Measurements from ENCODE around the gene PHF1. TPM values are rescaled to one million over a fixed set of nuclear protein-coding genes. Genes with fewer than 3 reads are reported as not detected.

The PHF1 gene
- total and polyA plus RNA-seq, 2 of the 13 experiments (the other 11 are each of a cell fraction or from before 2014, with no cell fraction given): 25.4 to 61.9 TPM

DNA sequence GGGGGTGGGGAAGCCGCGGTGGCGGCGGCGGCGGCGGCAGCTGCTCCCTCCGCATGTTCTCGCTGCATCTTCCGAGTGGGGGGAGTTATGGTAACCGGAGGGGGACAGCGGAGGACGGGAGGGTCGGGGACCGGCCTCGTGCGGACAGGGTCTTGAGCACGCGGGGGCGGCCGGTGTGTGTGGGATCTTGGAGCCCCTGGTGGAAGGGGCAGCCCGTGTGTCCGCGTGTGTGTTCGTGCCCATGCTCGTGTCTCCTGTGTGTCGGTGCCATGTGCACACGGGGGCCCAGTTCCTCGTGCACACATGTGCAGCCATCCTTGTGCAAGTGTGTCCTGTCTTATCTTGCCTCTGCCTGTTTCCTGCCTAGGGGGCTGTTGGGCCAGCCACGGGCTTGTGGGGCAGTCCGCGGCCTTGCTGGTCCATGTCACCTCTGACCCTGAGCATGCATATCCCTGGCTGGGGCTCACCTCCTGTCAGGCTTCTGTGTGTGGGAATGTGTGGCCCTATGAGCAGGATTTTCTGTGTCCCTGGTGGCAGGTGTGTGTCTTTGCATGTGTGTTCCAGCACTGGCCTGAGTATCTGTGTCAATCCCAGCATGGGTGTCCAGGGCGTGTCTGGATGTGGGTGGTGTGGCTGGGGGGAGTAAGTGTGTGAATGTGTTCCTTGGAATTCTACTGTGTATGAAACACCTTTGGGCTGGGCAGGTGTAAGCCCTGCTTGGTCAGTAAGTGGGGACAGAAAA is 17.6 kb downstream of the PHF1 start:
- intact Hi-C loops (cut with micrococcal nuclease; ENCODE audit: unreplicated experiment): loop anchor here (1.0 kb wide), 1 partner anchor 26 kb away; the partner anchor contains the start of gene ZBTB9
- H3K4me2 ChIP-seq (ENCODE audit: low read depth, low read length): peak overlapping the region; percentile 74
- no peaks in the 10 kb centered on the region for H3K79me2 ChIP-seq (ENCODE audit: insufficient read depth, low read length)
- H2AFZ ChIP-seq (ENCODE audit: low read length): no peak overlapping the region
- peaks cover 58% of the 10 kb centered on the region for H3K4me1 ChIP-seq (ENCODE audit: insufficient read depth, low read length)
- POLR2A ChIA-PET: interaction anchor here (1.2 to 3.5 kb wide), 2 partner anchors 10 to 26 kb away, joined by 5 to 23 read pairs; partner anchors contain the start of genes CUTA, SYNGAP1 and ZBTB9
- no peak overlapping the region for H3K27ac ChIP-seq (ENCODE audit: extremely low read length, insufficient read depth, low read length)
- CTCF ChIA-PET (ENCODE audit: low intra/inter-chr PET ratio, low total read pairs): no interaction called here
- DNase-seq (ENCODE audit: low spot score): peak; percentile 79
- H3K9me3 ChIP-seq (ENCODE audit: low read length): no peaks in the 10 kb centered on the region
- in situ Hi-C loops (cut with HindIII; ENCODE audit: extremely low pct_ligation_motif_present, low pct_unique_long_range_greater_than_20kb): no loop called here
- FAIRE-seq: peak; percentile 88
- no TSS peak for BruUV-seq (replicated peaks)
- H3K36me3 ChIP-seq (replicated peaks in 1 of 2; ENCODE audit: control insufficient read depth in 1 of 2, insufficient read depth in 2 of 2, low read length in 2 of 2): no peaks in the 10 kb centered on the region
- H3K27me3 ChIP-seq (ENCODE audit: control insufficient read depth in 1 of 2, insufficient read depth in 2 of 2, low read length in 2 of 2): peaks cover 0 to 10% of the 10 kb centered on the region in 2 experiments; a peak in 3 of 5 replicates
- no peaks in the 10 kb centered on the region for H4K20me1 ChIP-seq (ENCODE audit: insufficient read depth, low read length)
- WGBS (ENCODE audit: low lambda C conversion rate): 7% methylated on average over 21 of the region's 33 CpGs
- H3K4me3 ChIP-seq (replicated peaks in 1 of 3; ENCODE audit: insufficient read depth in 1 of 3, low read depth in 2 of 3, low read length in 3 of 3): peak overlapping the region in 2 of 3 experiments; percentile 63 to 78; a peak in 4 of 6 replicates
- peak; percentile 67 for ATAC-seq
- 0 out of 2 replicates have a peak overlapping the region, but pooled peaks have one; percentile 13 for H3K9ac ChIP-seq (ENCODE audit: insufficient read depth, low read depth, low read length)
- TF ChIP-seq, protein P1, sequence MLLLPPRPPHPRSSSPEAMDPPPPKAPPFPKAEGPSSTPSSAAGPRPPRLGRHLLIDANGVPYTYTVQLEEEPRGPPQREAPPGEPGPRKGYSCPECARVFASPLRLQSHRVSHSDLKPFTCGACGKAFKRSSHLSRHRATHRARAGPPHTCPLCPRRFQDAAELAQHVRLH (CRISPR knock-in tag; IDR thresholded peaks at IDR 0.05; ENCODE audit: borderline replicate concordance, low read depth): peak; percentile 23; the same call in 1 of the 2 replicates
- TF ChIP-seq ZNF781 (CRISPR knock-in tag; IDR thresholded peaks at IDR 0.05; ENCODE audit: borderline replicate concordance, not compliant biosample characterization) (peak; percentile 14), SOX6 (IDR thresholded peaks at IDR 0.05) (no peak), SOX6 (CRISPR knock-in tag; IDR thresholded peaks at IDR 0.05) (0 out of 2 replicates have a peak, but pooled peaks have one; percentile 31), KMT2B (CRISPR knock-in tag; IDR thresholded peaks at IDR 0.05) (no peak), MLLT10 (CRISPR knock-in tag; IDR thresholded peaks at IDR 0.05) (no peak), ZNF17 (CRISPR knock-in tag; IDR thresholded peaks at IDR 0.05) (no peak), NFKBIZ (CRISPR knock-in tag; IDR thresholded peaks at IDR 0.05) (no peak), DPF2 (CRISPR knock-in tag; IDR thresholded peaks at IDR 0.05; ENCODE audit: borderline replicate concordance, low read depth) (0 out of 2 replicates have a peak, but pooled peaks have one; percentile 34), ZNF792 (CRISPR knock-in tag; IDR thresholded peaks at IDR 0.05) (0 out of 2 replicates have a peak, but pooled peaks have one; percentile 38)
- TF ChIP-seq, protein P2, sequence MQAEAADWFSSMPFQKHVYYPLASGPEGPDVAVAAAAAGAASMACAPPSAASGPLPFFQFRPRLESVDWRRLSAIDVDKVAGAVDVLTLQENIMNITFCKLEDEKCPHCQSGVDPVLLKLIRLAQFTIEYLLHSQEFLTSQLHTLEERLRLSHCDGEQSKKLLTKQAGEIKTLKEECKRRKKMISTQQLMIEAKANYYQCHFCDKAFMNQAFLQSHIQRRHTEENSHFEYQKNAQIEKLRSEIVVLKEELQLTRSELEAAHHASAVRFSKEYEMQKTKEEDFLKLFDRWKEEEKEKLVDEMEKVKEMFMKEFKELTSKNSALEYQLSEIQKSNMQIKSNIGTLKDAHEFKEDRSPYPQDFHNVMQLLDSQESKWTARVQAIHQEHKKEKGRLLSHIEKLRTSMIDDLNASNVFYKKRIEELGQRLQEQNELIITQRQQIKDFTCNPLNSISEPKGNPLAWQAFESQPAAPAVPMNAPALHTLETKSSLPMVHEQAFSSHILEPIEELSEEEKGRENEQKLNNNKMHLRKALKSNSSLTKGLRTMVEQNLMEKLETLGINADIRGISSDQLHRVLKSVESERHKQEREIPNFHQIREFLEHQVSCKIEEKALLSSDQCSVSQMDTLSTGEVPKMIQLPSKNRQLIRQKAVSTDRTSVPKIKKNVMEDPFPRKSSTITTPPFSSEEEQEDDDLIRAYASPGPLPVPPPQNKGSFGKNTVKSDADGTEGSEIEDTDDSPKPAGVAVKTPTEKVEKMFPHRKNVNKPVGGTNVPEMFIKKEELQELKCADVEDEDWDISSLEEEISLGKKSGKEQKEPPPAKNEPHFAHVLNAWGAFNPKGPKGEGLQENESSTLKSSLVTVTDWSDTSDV (CRISPR knock-in tag; IDR thresholded peaks at IDR 0.05): no peak
- TF ChIP-seq, protein P3, sequence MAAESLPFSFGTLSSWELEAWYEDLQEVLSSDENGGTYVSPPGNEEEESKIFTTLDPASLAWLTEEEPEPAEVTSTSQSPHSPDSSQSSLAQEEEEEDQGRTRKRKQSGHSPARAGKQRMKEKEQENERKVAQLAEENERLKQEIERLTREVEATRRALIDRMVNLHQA (CRISPR knock-in tag; IDR thresholded peaks at IDR 0.05): no peak
- TF ChIP-seq, protein P4, sequence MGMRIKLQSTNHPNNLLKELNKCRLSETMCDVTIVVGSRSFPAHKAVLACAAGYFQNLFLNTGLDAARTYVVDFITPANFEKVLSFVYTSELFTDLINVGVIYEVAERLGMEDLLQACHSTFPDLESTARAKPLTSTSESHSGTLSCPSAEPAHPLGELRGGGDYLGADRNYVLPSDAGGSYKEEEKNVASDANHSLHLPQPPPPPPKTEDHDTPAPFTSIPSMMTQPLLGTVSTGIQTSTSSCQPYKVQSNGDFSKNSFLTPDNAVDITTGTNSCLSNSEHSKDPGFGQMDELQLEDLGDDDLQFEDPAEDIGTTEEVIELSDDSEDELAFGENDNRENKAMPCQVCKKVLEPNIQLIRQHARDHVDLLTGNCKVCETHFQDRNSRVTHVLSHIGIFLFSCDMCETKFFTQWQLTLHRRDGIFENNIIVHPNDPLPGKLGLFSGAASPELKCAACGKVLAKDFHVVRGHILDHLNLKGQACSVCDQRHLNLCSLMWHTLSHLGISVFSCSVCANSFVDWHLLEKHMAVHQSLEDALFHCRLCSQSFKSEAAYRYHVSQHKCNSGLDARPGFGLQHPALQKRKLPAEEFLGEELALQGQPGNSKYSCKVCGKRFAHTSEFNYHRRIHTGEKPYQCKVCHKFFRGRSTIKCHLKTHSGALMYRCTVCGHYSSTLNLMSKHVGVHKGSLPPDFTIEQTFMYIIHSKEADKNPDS (CRISPR knock-in tag; IDR thresholded peaks at IDR 0.05): no peak
- TF ChIP-seq, protein P5, sequence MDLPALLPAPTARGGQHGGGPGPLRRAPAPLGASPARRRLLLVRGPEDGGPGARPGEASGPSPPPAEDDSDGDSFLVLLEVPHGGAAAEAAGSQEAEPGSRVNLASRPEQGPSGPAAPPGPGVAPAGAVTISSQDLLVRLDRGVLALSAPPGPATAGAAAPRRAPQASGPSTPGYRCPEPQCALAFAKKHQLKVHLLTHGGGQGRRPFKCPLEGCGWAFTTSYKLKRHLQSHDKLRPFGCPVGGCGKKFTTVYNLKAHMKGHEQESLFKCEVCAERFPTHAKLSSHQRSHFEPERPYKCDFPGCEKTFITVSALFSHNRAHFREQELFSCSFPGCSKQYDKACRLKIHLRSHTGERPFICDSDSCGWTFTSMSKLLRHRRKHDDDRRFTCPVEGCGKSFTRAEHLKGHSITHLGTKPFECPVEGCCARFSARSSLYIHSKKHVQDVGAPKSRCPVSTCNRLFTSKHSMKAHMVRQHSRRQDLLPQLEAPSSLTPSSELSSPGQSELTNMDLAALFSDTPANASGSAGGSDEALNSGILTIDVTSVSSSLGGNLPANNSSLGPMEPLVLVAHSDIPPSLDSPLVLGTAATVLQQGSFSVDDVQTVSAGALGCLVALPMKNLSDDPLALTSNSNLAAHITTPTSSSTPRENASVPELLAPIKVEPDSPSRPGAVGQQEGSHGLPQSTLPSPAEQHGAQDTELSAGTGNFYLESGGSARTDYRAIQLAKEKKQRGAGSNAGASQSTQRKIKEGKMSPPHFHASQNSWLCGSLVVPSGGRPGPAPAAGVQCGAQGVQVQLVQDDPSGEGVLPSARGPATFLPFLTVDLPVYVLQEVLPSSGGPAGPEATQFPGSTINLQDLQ (CRISPR knock-in tag; IDR thresholded peaks at IDR 0.05): no peak
